RWPE2 (cell line): ENCODE results near the gene RHOU.
"Not testable (repeated sequence)": the region's sequence is repeated elsewhere in the genome, so short reads cannot be mapped to it uniquely, and the experiment has no call there.

Experiments used
- ATAC-seq: fragments of 200-7000 bp; cut with Tn5 transposase; 3 replicates; pipeline ENCODE4 v1.9.1; 2021; ENCODE audit warnings: low read depth
- DNase-seq: peaks from one replicate; pipeline ENCODE4 v3.0.0-alpha.2; 2020; ENCODE audit warnings: low spot score
- H3K27ac ChIP-seq: fragments of 450-650 bp; 2 replicates; pipeline ENCODE4 v1.5.1; 2017; ENCODE audit warnings: mild to moderate bottlenecking; ENCODE audit not compliant: poor library complexity, severe bottlenecking
- H3K27me3 ChIP-seq: fragments of 250-450 bp; sonication (Bioruptor Pico); 2 replicates; pipeline ENCODE4 v1.5.1; 2021; ENCODE audit warnings: mild to moderate bottlenecking, moderate library complexity; ENCODE audit not compliant: insufficient read depth, poor library complexity, severe bottlenecking
- H3K36me3 ChIP-seq: fragments of 250-450 bp; sonication (Bioruptor Pico); 2 replicates; pipeline ENCODE4 v1.5.1; 2020; ENCODE audit warnings: low read depth, mild to moderate bottlenecking, moderate library complexity
- H3K4me1 ChIP-seq: fragments of 250-450 bp; sonication (Bioruptor Pico); 2 replicates; pipeline ENCODE4 v1.5.1; 2021; ENCODE audit warnings: mild to moderate bottlenecking, moderate library complexity; ENCODE audit not compliant: insufficient read depth, poor library complexity, severe bottlenecking
- H3K4me3 ChIP-seq: fragments of 250-450 bp; sonication (Bioruptor Pico); 2 replicates; pipeline ENCODE4 v1.5.1; 2021; ENCODE audit warnings: mild to moderate bottlenecking, moderate library complexity; ENCODE audit not compliant: severe bottlenecking
- H3K9me3 ChIP-seq: fragments of 250-450 bp; sonication (Bioruptor Pico); 2 replicates; pipeline ENCODE4 v1.5.1; 2021; ENCODE audit warnings: mild to moderate bottlenecking, moderate library complexity; ENCODE audit not compliant: severe bottlenecking
- TF ChIP-seq, protein P1 (sequence below): fragments of 450-650 bp; IDR thresholded peaks from one replicate; pipeline ENCODE4 v1.5.1; 2017; ENCODE audit warnings: mild to moderate bottlenecking, moderate library complexity; ENCODE audit not compliant: poor library complexity, severe bottlenecking

RHOU gene

DNA sequence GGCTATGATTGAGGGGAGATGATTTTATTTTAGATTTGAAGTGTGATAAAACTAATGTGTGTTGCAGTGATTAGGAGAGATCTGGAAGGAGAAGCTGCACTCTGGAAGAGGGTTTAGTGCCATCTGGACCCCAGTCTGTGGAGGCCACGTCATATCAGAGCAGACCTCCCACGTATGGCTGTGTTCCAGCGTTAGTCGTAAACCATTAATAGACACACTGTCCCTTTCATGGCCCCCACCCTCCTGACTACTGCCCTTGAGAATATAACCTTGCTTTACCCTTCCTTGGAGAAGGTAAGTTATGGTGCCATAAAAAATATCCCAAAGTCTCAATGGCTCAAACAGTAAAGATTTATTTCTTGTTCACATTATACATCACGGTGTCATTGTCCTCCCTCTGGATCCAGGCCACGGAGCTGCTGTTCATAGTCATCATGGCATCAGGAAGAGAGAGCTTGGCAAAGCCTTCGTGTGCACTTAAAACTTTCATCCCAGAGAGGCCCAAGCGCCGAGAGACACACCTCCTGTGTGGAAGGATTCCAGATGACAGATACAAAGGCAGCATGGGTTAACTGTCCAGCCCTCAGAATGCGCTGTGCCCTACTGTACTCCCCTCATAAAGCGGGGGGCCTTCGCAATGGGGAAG, 33.2 kb downstream of the RHOU start:
- Histone ChIP-seq H3K27me3 (no peaks in the 10 kb centered on the region), H3K4me3 (no peak overlapping the region)
- no peak for ATAC-seq

DNA sequence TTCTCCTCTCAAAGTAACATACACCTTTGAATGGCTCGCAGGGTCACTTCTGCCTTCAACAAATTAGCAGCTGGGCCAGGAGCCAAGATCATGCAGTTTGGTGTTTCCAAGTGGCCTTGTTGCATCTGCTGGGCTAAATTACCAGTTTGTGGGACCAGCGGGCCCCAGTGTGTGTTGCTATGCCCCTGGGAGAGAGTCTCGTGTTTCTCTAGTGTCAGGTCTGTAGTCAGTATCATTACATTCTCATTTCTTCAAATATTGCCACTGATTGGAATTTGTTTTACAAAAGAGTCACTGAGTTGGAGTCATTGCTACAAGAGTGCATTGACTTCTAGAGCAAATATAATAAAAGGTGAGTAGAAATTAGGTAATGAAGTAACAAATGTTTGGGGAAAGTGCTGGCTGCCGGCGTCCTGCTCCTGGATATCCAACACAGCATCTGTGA, 35.5 kb downstream of the RHOU start:
- no peak for ATAC-seq
- H3K27me3 ChIP-seq = no peaks in the 10 kb centered on the region
- no peaks in the 10 kb centered on the region for H3K4me1 ChIP-seq
- no peak overlapping the region for H3K4me3 ChIP-seq
- no peaks in the 10 kb centered on the region for H3K9me3 ChIP-seq
- H3K27ac ChIP-seq = no peak overlapping the region
- no peaks in the 10 kb centered on the region for H3K36me3 ChIP-seq
- TF ChIP-seq, protein P1, sequence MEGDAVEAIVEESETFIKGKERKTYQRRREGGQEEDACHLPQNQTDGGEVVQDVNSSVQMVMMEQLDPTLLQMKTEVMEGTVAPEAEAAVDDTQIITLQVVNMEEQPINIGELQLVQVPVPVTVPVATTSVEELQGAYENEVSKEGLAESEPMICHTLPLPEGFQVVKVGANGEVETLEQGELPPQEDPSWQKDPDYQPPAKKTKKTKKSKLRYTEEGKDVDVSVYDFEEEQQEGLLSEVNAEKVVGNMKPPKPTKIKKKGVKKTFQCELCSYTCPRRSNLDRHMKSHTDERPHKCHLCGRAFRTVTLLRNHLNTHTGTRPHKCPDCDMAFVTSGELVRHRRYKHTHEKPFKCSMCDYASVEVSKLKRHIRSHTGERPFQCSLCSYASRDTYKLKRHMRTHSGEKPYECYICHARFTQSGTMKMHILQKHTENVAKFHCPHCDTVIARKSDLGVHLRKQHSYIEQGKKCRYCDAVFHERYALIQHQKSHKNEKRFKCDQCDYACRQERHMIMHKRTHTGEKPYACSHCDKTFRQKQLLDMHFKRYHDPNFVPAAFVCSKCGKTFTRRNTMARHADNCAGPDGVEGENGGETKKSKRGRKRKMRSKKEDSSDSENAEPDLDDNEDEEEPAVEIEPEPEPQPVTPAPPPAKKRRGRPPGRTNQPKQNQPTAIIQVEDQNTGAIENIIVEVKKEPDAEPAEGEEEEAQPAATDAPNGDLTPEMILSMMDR = no peak
- DNase-seq = no peak

More for the DNA sequence above, 33.2 kb downstream of the RHOU start:
- Histone ChIP-seq H3K27ac (no peak overlapping the region), H3K9me3 (no peaks in the 10 kb centered on the region), H3K4me1 (no peaks in the 10 kb centered on the region), H3K36me3 (no peaks in the 10 kb centered on the region)
- DNase-seq = no peak
- TF ChIP-seq, protein P1 = no peak

DNA sequence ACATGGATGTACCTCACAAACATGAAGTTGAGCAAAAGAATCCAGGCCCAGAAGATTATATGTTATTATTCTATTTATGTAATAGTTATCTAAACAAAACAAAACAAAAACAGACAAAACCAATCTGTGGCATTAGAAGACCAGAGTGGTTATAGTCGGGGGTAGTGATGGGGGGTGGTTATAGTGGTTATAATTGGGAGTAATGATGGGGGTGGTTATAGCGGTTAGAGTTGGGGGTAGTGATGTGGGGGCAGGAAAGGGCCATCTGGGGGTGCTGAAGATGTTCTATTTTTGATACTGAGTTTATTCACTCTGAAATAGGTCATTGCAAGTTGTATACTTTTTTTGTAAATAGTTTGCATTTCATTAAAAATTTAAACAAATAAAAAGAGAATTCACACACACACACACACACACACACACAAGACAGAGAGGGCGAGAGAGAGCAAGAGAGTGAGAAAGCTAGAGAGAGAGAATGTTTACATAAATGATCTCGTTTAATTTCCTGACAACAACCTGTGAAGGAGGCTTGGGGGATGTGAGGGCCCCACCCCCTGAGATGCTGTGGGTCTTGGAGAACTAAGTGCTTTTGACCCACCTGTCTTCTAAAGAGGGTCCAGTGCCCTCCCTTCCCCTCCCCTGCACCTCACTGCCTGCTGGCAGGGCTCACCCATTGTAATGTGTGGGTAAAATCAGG, 37.4 kb downstream of the RHOU start:
- no peaks in the 10 kb centered on the region for H3K9me3 ChIP-seq
- DNase-seq = no peak
- H3K36me3 ChIP-seq = no peaks in the 10 kb centered on the region
- H3K4me3 ChIP-seq = no peak overlapping the region
- TF ChIP-seq, protein P1 = no peak
- no peak overlapping the region for H3K27ac ChIP-seq
- H3K4me1 ChIP-seq = no peaks in the 10 kb centered on the region
- no peaks in the 10 kb centered on the region for H3K27me3 ChIP-seq
- no peak for ATAC-seq

DNA sequence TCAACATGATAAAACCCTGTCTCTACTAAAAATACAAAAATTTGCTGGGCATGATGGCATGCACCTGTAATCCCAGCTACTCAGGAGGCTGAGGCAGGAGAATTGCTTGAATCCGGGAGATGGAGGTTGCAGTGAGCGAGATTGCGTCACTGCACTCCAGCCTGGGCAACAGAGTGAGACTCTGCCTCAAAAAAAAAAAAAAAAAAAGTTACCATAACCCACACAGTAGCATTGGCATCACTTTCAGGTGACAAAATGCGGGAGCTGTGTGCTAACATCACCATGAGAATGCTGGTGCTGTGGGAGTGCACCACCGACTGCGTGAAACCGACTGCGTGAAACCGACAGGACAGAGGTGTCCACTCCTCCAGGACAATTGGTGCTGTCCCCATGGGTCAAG, 40.7 kb downstream of the RHOU start:
- DNase-seq, ATAC-seq, H3K9me3 ChIP-seq: not testable (repeated sequence)

GRCh38 chr1:228776449-228776848, 41.2 kb downstream of the RHOU start:
- ATAC-seq (no peak), DNase-seq (no peak)
- Histone ChIP-seq H3K4me3 (no peak overlapping the region), H3K4me1 (no peaks in the 10 kb centered on the region), H3K27ac (no peak overlapping the region), H3K9me3 (no peaks in the 10 kb centered on the region), H3K36me3 (no peaks in the 10 kb centered on the region), H3K27me3 (no peaks in the 10 kb centered on the region)
- TF ChIP-seq, protein P1 = no peak

More for the DNA sequence above, 40.7 kb downstream of the RHOU start:
- H3K4me1 ChIP-seq, H3K27me3 ChIP-seq, H3K4me3 ChIP-seq, H3K36me3 ChIP-seq, H3K27ac ChIP-seq: not testable (repeated sequence)
